Right renal pelvis (tissue), 4 donors: ENCODE results near the gene KRT13. TPM values are rescaled to one million over a fixed set of nuclear protein-coding genes. Genes with fewer than 3 reads are reported as not detected.
A peak's percentile ranks its signal among the peaks of the same experiment; 100 is the strongest.

Experiments used
- DNase-seq, 4 donors: peaks; one replicate each; pipeline ENCODE4 v3.0.0-alpha.2; 2013; ENCODE audit warnings: low read depth in 4 of 4, low spot score in 3 of 4, missing footprints in 1 of 4
- polyA plus RNA-seq, 4 donors: library from polyadenylated mRNA; unstranded; fragments of 120-200 nt; gene quantifications; one replicate each; pipeline ENCODE4 v1.2.1, GENCODE V29; 2013; ENCODE audit not compliant: insufficient read length in 4 of 4

KRT13 gene
- polyA plus RNA-seq, 4 donors = 0.21 to 6.2 (median 1.2) TPM

- DNase-seq = no peak
Measured at GRCh38 chr17:41500131-41500911, 5.1 kb downstream of the KRT13 start.

- DNase-seq = no peak
Measured at GRCh38 chr17:41499714-41500113, 5.7 kb downstream of the KRT13 start.

- no peak for DNase-seq
Measured at GRCh38 chr17:41498276-41498675, 7.1 kb downstream of the KRT13 start.

- DNase-seq = peak in 3 of 4 donors; percentile 30 to 50 (median 39)
Measured at GRCh38 chr17:41496803-41497484, 8.5 kb downstream of the KRT13 start.

GRCh38 chr17:41494524-41494923, 10.9 kb downstream of the KRT13 start:
- DNase-seq = no peak

- peak in 3 of 4 donors; percentile 36 to 52 (median 43) for DNase-seq
Measured at GRCh38 chr17:41492771-41493170, 12.6 kb downstream of the KRT13 start.

GRCh38 chr17:41492351-41492750, 13.1 kb downstream of the KRT13 start:
- no peak for DNase-seq

- DNase-seq = no peak
Measured at GRCh38 chr17:41491476-41491875, 13.9 kb downstream of the KRT13 start.

GRCh38 chr17:41490000-41490990, 15.1 kb downstream of the KRT13 start:
- no peak for DNase-seq

GRCh38 chr17:41489531-41489930, 15.9 kb downstream of the KRT13 start, which contains the start of gene KRT36:
Gene KRT36, minus strand, starts transcription at chr17:41489910. Its CDS starts 46 bp downstream, at chr17:41489864.
- no peak for DNase-seq

GRCh38 chr17:41486809-41487530, 18.4 kb downstream of the KRT13 start:
- no peak for DNase-seq

GRCh38 chr17:41486316-41486715, 19.1 kb downstream of the KRT13 start:
- DNase-seq = no peak

- no peak for DNase-seq
Measured at GRCh38 chr17:41484920-41485904, 20.2 kb downstream of the KRT13 start.

- DNase-seq = no peak
Measured at GRCh38 chr17:41483991-41484826, 21.2 kb downstream of the KRT13 start.

- DNase-seq = no peak
Measured at GRCh38 chr17:41483531-41483930, 21.9 kb downstream of the KRT13 start.

- no peak for DNase-seq
Measured at GRCh38 chr17:41481036-41481435, 24.4 kb downstream of the KRT13 start, which contains the start of gene KRT35. Gene KRT35, minus strand, starts transcription at chr17:41481151. Its CDS starts 54 bp downstream, at chr17:41481097.

- DNase-seq = no peak
Measured at GRCh38 chr17:41480581-41480980, 24.8 kb downstream of the KRT13 start.

GRCh38 chr17:41480136-41480535, 25.3 kb downstream of the KRT13 start:
- no peak for DNase-seq
